C4-2B (cell line): ENCODE results near the gene CRADD.

Source experiments
- CTCF ChIP-seq: fragments of 450-650 bp; conservative IDR thresholded peaks from 2 replicates; pipeline ENCODE4 v1.5.1; 2017; ENCODE audit warnings: mild to moderate bottlenecking
- ZFX ChIP-seq: fragments of 450-650 bp; IDR thresholded peaks from 2 replicates; pipeline ENCODE4 v1.6.1; 2017

GRCh38 chr12:93908264-93908663, 231.1 kb downstream of the CRADD start:
- TF ChIP-seq CTCF, result no peak
- no peak for TF ChIP-seq ZFX
